Muscle of arm (tissue), 12 donors: ENCODE results near the gene COL5A2. TPM values are rescaled to one million over a fixed set of nuclear protein-coding genes. Genes with fewer than 3 reads are reported as not detected.

ENCODE experiments used
- DNase-seq: peaks from one replicate; pipeline ENCODE4 v3.0.0-alpha.2; 2013
- polyA plus RNA-seq, 12 donors: library from polyadenylated mRNA; unstranded; fragments of 120-200 nt; gene quantifications; one replicate each; pipeline ENCODE4 v1.2.1, GENCODE V29; 2013; ENCODE audit not compliant: insufficient read length in 12 of 12

COL5A2 gene
- polyA plus RNA-seq, 12 donors, result 283 to 950 (median 411) TPM

GRCh38 chr2:189111063-189111715 lies 68.4 kb downstream of the COL5A2 start:
- DNase-seq, result no peak

GRCh38 chr2:189109921-189110397 lies 69.6 kb downstream of the COL5A2 start:
- DNase-seq, result no peak

DNA sequence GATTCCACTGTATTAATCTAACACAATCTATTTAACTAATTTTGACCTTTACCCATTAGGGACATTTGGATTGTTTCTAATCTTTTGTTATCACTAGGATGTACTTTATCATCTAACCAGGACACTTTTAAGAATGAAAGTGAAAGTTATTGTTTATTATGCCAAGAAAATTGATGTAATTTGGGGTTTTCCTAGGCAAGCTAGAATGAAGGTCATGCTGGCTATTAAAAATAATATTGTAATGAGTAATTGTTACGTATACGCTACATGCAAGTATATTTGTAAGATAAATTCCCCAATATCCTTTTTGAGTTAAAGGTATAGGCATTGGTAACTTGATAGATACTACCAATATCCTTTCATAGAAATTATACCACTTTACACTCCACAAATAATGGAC lies 74.6 kb downstream of the COL5A2 start:
- DNase-seq, result no peak

GRCh38 chr2:189102735-189103134 lies 76.8 kb downstream of the COL5A2 start:
- DNase-seq, result no peak

DNA sequence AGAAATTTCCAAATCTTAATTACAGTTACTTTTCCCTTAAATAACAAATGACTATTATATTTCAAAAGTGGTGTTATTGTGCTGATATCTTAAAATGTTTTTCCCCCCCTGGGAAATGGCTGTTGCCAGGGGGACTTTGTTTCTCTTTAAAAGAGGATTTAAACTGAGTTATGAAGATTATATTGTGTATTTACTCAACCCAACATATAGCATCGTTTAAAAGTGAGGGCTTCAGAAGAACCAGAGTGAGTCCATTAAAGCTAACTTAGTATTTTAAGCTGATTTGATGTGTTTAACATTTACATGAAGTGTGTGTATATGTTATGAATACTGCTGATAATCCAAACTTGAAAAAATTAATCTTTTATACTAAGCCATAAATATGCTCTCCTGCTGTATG lies 81.6 kb downstream of the COL5A2 start:
- DNase-seq, result no peak

DNA sequence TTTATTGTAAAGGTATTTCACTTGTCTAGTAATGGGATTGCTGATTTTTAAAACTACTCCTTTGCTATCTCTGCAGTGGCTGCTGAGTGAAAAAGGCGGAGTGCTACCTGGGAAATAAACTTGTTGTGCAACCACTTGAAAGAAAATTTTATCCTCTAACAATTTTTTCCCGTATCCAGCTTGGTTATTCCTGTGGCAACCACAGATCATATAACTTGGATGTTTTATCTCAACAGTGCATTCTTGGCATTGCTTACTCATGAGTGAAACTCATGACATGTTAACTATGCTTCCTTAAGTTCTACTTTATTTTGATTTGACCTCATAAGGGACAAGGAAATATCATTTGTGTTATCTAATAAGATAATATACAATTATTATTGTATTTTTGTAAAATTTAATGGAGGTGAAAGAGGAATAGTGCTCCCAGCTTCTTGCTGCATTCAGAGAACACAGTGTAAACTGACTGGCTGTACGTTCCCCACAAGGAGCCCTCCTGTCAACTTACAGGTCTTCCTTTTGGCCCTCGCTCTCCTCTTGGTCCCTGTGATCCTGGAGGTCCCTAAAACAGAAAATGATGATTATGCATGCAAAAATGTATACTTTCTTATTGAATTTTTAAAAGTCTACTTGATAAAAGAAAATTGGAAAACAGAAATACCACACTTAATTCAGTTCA lies 82.7 kb downstream of the COL5A2 start:
- DNase-seq, result no peak

- DNase-seq, result no peak
Observed at GRCh38 chr2:189095101-189095500, 84.5 kb downstream of the COL5A2 start.

- DNase-seq, result peak; percentile 39
Observed at GRCh38 chr2:189092936-189093335, 86.6 kb downstream of the COL5A2 start.

- no peak for DNase-seq
Observed at GRCh38 chr2:189091253-189091652, 88.3 kb downstream of the COL5A2 start.

- peak; percentile 19 for DNase-seq
Observed at GRCh38 chr2:189088591-189089205, 90.9 kb downstream of the COL5A2 start.

DNA sequence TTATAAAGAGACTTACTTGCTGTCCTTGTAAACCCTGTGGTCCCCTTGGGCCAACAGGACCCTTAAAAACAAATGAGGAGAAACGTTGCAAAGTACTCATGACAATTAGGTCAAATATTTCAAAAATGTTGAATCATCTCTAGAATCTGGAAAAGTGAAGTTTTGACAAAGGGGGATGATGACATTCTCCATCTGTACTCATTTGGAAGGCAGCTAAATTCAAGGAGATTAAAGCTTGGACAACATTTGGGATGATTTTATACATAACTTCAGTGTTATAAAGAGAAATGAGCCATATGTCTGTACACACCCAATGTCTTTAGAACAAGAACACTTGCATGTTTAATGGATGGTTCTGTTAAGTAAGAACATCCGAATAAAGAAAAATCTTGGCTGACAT lies 92.9 kb downstream of the COL5A2 start:
- DNase-seq, result peak; percentile 26

DNA sequence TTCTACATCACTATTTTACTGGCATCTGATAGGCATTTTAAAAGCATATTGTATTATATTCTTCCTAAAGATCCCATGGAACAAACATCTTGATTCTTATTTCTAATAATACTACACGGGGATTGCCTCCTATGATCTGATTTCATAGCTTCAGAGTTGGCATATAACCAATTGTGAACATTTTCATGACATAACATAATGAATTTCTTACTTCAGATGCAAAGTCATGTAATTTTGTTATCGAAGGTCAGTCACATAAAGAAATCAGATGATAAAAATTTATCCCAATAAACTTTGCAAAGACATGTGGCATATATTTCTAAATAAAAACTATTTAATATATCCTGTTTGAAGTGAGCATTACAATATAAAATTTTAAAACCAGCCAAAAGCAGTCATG lies 93.3 kb downstream of the COL5A2 start:
- DNase-seq, result no peak

DNA sequence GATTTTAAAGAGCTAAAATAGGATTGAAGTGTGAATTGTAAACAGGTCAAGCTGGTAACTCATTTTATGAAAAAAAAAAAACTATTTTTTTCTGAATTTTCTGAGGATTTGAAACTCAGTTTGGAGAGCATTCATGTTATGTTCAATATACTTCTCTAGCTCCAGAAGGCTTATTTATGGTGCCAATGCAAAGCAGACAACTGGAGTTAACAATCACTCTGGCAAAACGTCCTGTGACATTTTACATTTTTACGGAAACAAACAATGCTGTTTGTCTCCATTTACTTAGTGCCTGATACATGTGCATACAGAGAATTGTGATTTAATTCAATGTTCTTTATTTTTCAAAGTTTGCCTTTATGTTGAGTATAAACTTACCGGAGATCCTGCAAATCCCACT lies 96.0 kb downstream of the COL5A2 start:
- DNase-seq, result no peak

- DNase-seq, result peak; percentile 36
Observed at GRCh38 chr2:189083106-189083505, 96.5 kb downstream of the COL5A2 start.

DNA sequence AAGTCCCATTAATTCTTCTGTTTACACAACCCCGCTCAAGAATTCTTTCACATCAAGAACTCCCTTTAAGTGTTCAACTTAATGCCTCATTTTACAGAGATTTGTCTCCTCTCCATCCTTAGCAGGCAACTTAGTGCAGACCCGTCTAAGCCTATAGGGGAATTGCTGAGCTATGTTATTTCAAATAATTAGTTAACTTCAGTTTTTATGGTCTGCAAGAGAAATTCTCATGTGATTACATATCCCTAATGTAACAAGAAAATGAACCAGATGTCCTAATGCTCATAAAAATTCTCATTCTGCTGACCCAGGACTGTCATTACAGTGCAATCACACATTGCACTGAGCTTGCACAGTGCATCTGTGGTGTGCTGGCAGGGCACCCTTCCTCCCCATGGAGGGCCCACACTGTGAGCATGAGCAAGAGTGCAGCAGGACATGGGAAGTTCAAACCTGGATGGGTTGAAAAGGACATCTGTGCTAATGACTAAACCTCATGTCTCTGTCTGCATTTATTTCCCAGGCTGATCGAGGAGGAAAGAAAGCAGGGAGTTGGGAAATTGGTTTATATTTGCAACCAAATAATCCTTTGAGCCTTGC lies 97.1 kb downstream of the COL5A2 start:
- DNase-seq, result peak; percentile 81

- DNase-seq, result no peak
Observed at GRCh38 chr2:189076572-189076971, 103.0 kb downstream of the COL5A2 start.

- no peak for DNase-seq
Observed at GRCh38 chr2:189076120-189076519, 103.4 kb downstream of the COL5A2 start.

DNA sequence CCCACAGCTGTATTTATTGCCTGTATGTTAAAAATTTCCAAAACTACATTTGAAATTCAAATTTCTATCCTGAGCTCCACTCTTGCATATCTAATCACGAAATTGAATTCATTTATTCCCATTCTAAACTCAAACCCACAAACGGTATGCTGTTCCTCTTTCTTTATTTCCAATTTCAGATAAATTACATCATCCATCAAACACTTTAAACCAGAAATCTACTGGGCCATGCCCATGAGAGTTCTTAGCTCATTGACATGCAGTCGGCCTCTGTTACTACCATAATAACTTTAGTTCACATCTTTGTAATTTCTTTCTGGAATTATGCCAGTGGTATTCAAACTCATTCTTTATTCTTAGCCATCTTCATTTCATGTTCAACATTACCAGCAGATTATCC lies 105.1 kb downstream of the COL5A2 start:
- no peak for DNase-seq

DNA sequence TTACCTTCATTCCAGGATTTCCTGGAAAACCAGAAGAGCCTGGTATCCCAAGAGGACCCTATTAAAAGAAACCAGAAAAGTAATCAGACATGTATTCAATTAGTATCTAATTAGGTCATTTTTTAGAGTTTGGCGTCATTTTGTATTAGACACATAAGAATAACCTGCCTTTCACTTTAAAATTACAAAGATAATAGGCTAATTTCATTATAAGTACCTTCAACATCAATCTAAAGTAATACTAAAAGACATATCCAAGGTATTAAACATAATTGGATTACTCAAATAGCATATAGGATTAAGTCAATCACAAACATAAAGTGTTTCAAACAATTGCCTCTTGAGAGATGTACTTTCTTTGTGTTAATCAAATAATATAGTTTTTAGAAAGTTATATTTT lies 107.5 kb downstream of the COL5A2 start:
- DNase-seq, result no peak

GRCh38 chr2:189069855-189070619 lies 109.5 kb downstream of the COL5A2 start:
- DNase-seq, result no peak

DNA sequence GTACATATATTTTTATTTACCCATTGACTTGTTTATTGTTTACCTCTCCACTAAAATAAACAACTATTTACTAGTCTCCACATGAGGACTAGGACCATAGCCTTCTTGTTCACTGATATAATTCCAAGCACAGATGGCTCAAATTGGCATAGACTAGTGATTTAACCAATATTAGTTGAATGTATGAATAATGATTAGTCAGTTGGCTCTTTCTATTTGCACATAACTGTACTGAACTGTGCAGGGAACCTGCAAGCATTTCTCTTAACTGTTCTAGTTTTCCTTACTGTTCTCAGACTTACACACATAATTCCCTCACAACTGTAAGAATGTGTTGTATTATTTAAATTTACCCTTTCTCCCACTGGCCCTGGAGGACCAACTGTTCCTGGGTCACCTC lies 113.5 kb downstream of the COL5A2 start:
- DNase-seq, result no peak

DNA sequence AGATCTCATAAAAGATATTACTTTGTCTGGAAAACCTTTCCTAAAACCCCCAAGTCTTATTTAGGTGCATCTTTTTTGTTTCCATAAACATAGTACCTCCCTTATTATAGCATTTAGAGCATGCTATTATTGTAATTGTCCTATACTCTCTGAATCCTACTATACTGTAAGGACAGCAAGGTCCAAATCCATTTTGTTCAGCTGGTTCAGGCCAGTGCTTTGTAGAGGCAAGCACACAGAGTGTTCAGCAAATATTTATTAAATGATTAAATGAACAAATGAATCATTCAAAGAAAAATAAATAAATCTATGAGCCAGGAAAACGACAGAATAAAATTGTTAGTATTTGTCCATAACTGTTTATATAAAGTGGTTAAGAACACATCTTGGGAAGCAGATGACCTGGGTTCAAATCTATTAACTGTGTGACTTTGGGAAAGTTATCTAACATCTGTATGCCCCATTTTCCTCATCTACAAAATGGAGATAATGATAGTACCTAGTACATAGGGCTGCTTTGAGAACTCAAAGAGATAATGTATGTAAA lies 119.4 kb downstream of the COL5A2 start:
- no peak for DNase-seq
